Activated CD4-positive, alpha-beta memory T cell treated with anti-CD3 and anti-CD28 coated beads for 36 hours (primary cell): Measurements from ENCODE around the gene NFIA. TPM values are rescaled to one million over a fixed set of nuclear protein-coding genes. Genes with fewer than 3 reads are reported as not detected.

ENCODE experiments used
- CTCF ChIA-PET: fragments of 350-600 bp; sonication (Branson Sonifier 250); formaldehyde crosslinking; loops from one replicate; lab custom pipeline; 2021; ENCODE audit warnings: antibody characterized with exemption, inconsistent platforms; lab: Charles Lee
- POLR2A ChIA-PET: fragments of 350-600 bp; sonication (Branson Sonifier 250); formaldehyde crosslinking; loops from one replicate; lab custom pipeline; 2021; ENCODE audit warnings: antibody characterized with exemption; lab: Charles Lee
- DNase-seq: peaks from one replicate; pipeline ENCODE4 v3.0.0-alpha.2; 2020
- H3K27ac Mint-ChIP-seq: one replicate; pipeline ENCODE4 v1.8.0; 2021; ENCODE audit warnings: mixed read lengths
- H3K27me3 Mint-ChIP-seq: one replicate; pipeline ENCODE4 v1.8.0; 2021; ENCODE audit warnings: mixed read lengths
- H3K36me3 Mint-ChIP-seq: one replicate; pipeline ENCODE4 v1.8.0; 2021; ENCODE audit warnings: mixed read lengths
- H3K4me1 Mint-ChIP-seq: one replicate; pipeline ENCODE4 v1.8.0; 2021; ENCODE audit warnings: low read depth, mixed read lengths
- H3K4me3 Mint-ChIP-seq: one replicate; pipeline ENCODE4 v1.8.0; 2021; ENCODE audit warnings: mild to moderate bottlenecking, mixed read lengths
- H3K9me3 Mint-ChIP-seq: one replicate; pipeline ENCODE4 v1.8.0; 2021; ENCODE audit warnings: mixed read lengths
- intact Hi-C: fragments of 100-400 bp; cut with micrococcal nuclease; formaldehyde crosslinking; loops from one replicate; pipeline ENCODE4 v1.15.1; 2023
- total RNA-seq, 2 experiments: library from RNA; stranded (reverse); gene quantifications; one replicate each; pipeline ENCODE4 v1.2.3, GENCODE V29; 2021

Gene NFIA
- total RNA-seq, 2 experiments from 2014 or later: 5.3 to 7.1 TPM

DNA sequence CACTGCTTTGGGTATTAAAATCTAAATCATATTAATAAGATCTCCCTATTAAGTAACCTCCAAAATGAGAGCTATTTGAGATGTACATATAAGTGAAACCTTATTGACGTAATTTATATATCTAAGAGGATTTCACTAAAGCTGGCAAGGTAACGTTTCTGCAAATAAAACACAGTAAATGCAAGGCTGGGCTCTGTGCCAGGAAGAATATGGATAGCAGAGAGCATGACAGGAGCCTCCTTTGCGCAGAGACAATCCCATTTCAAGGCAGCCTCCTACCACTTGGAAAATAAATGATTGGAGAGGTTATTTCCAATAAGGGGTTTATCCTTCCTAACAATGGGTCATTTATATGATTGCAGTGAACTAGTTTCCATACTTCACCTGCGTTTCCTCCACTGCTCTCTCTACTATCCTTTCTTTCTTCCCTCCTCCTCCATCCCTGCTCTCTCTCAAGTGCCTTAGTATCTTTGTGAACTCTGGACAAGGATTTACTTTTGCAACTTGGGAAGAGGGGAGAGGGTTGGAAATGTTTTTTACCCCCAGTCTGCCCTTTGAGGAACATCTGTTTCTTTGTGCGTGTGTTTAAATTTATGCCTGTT lies 3.0 kb upstream of the NFIA start:
- peak overlapping the region; percentile 56 for H3K4me3 Mint-ChIP-seq
- DNase-seq: no peak
- no peaks in the 10 kb centered on the region for H3K9me3 Mint-ChIP-seq
- peaks cover 5% of the 10 kb centered on the region for H3K36me3 Mint-ChIP-seq
- ChIA-PET POLR2A (interaction anchor here (1.4 kb wide), 1 partner anchor 18 kb away, joined by 3 read pairs; no protein-coding TSS in a partner anchor), CTCF (interaction anchor here (4.3 kb wide), 1 partner anchor 30 kb away, joined by 64 read pairs; no protein-coding TSS in a partner anchor)
- H3K27me3 Mint-ChIP-seq: peaks cover 5% of the 10 kb centered on the region
- intact Hi-C loops: loop anchor here (5.0 kb wide), 2 partner anchors 648 to 1358 kb away; partner anchors contain the start of genes TM2D1 and USP1
- no peak overlapping the region for H3K27ac Mint-ChIP-seq
- peaks cover 51% of the 10 kb centered on the region for H3K4me1 Mint-ChIP-seq

GRCh38 chr1:61079898-61080336 lies 2.4 kb upstream of the NFIA start:
- Mint-ChIP-seq H3K27me3 (peaks cover 5% of the 10 kb centered on the region), H3K27ac (no peak overlapping the region), H3K9me3 (no peaks in the 10 kb centered on the region), H3K4me1 (peaks cover 51% of the 10 kb centered on the region), H3K4me3 (peak overlapping the region; percentile 56), H3K36me3 (peaks cover 5% of the 10 kb centered on the region)
- POLR2A ChIA-PET: no interaction called here
- CTCF ChIA-PET: interaction anchor here (4.3 kb wide), 1 partner anchor 30 kb away, joined by 64 read pairs; no protein-coding TSS in a partner anchor
- peak; percentile 32 for DNase-seq
- intact Hi-C loops: loop anchor here (5.0 to 10.0 kb wide), 3 partner anchors 647 to 1357 kb away; partner anchors contain the start of genes HOOK1, TM2D1 and USP1

- POLR2A ChIA-PET: interaction anchor here (1.2 to 2.2 kb wide), 5 partner anchors 102 to 238 kb away, joined by 3 to 16 read pairs (median 6); no protein-coding TSS in a partner anchor
- Mint-ChIP-seq H3K27me3 (peaks cover 5% of the 10 kb centered on the region), H3K4me3 (peak overlapping the region; percentile 46), H3K36me3 (peaks cover 5% of the 10 kb centered on the region), H3K9me3 (no peaks in the 10 kb centered on the region), H3K27ac (peak overlapping the region; percentile 13), H3K4me1 (peaks cover 56% of the 10 kb centered on the region)
- CTCF ChIA-PET: interaction anchor here (1.5 to 4.3 kb wide), 3 partner anchors 31 to 191 kb away, joined by 4 to 64 read pairs (median 15); no protein-coding TSS in a partner anchor
- no peak for DNase-seq
- intact Hi-C loops: loop anchor here (1.0 to 10.0 kb wide), 4 partner anchors 238 to 1266 kb away; partner anchors contain the start of gene HOOK1
Measured at GRCh38 chr1:61080413-61081143, 1.8 kb upstream of the NFIA start.

DNA sequence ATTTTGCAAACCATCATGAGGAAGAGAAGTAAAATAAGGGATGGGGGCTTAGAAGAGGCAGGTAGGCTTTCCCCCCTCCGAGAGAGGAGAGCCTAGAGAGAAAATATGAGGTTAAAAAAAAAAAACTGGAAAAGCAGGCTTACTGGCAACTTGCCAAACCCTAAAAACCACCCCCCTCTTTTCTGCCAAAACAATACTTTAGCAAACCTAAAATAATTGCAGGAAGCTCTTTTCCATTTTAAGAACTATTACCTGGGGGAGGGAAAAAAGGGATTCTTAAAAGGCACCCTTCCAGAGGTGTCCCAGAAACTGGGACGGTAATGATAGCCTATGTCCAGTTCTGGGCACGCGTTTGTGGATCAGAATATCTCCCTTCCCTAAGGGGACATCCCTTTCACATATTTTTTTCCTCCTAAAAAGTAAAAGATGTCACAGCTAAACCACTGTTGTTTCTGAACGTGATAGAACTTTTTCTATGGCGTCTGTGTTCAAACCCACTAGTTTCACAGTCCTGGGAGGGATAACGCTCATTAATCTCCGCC lies 1.1 kb upstream of the NFIA start:
- H3K9me3 Mint-ChIP-seq: no peaks in the 10 kb centered on the region
- no peak for DNase-seq
- intact Hi-C loops: loop anchor here (1.0 to 10.0 kb wide), 4 partner anchors 237 to 1266 kb away; partner anchors contain the start of gene HOOK1
- H3K27ac Mint-ChIP-seq: peak overlapping the region; percentile 55
- ChIA-PET CTCF (interaction anchor here (0.7 to 2.2 kb wide), 7 partner anchors 30 to 251 kb away, joined by 3 to 15 read pairs (median 5); no protein-coding TSS in a partner anchor), POLR2A (interaction anchor here (0.6 to 2.2 kb wide), 11 partner anchors 15 to 251 kb away, joined by 3 to 16 read pairs (median 6); no protein-coding TSS in a partner anchor)
- H3K4me1 Mint-ChIP-seq: peaks cover 57% of the 10 kb centered on the region
- H3K4me3 Mint-ChIP-seq: peak overlapping the region; percentile 66
- peaks cover 5% of the 10 kb centered on the region for H3K36me3 Mint-ChIP-seq
- peaks cover 5% of the 10 kb centered on the region for H3K27me3 Mint-ChIP-seq

DNA sequence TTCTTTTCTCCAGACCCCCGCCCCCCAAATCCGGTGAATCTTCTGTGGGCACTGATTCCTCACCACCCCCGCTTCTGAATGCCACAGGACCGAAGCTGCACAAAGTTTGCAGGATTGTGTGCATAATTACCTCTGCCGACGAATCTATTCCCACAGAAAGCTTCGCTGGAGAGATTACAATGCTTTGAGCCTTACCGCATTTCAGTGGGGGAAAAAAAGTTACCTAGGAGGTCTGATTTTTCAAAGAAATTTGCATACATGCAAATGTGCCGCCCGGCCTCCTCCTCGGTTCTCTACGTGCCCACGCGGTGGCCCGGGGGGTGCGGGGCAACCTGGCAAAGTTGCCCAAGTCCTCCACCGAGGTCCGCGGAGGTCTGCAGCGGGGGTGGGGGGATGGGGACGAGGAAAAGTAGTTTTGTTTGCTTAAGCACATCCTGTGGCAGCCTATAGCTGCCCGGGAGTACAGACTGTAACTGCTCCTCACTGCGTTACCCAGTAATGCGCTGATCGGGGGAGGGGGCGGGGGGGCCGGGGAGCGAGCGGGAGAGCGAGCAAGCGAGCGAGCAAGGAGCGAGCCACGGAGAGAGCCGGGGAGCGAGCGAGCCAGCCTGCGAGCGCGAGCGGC lies 563 bp upstream of the NFIA start:
- peaks cover 5% of the 10 kb centered on the region for H3K36me3 Mint-ChIP-seq
- peak; percentile 71 for DNase-seq
- H3K4me3 Mint-ChIP-seq: peak overlapping the region; percentile 66
- ChIA-PET POLR2A (interaction anchor here (0.6 to 2.2 kb wide), 12 partner anchors 14 to 250 kb away, joined by 3 to 16 read pairs (median 6); no protein-coding TSS in a partner anchor), CTCF (interaction anchor here (0.7 to 2.2 kb wide), 7 partner anchors 30 to 251 kb away, joined by 3 to 15 read pairs (median 5); no protein-coding TSS in a partner anchor)
- intact Hi-C loops: loop anchor here (1.0 to 10.0 kb wide), 4 partner anchors 237 to 1267 kb away; partner anchors contain the start of gene HOOK1
- H3K27me3 Mint-ChIP-seq: peaks cover 5% of the 10 kb centered on the region
- H3K27ac Mint-ChIP-seq: peak overlapping the region; percentile 55
- H3K9me3 Mint-ChIP-seq: no peaks in the 10 kb centered on the region
- peaks cover 52% of the 10 kb centered on the region for H3K4me1 Mint-ChIP-seq

GRCh38 chr1:61083013-61083806 lies 849 bp downstream of the NFIA start:
- H3K27ac Mint-ChIP-seq: peak overlapping the region; percentile 73
- ChIA-PET CTCF (interaction anchor here (2.2 kb wide), 1 partner anchor 33 kb away, joined by 15 read pairs; no protein-coding TSS in a partner anchor), POLR2A (interaction anchor here (1.7 to 2.2 kb wide), 4 partner anchors 27 to 249 kb away, joined by 6 to 16 read pairs (median 12); no protein-coding TSS in a partner anchor)
- H3K27me3 Mint-ChIP-seq: peaks cover 5% of the 10 kb centered on the region
- H3K4me3 Mint-ChIP-seq: peak overlapping the region; percentile 84
- DNase-seq: peak; percentile 15
- peaks cover 47% of the 10 kb centered on the region for H3K4me1 Mint-ChIP-seq
- peaks cover 9% of the 10 kb centered on the region for H3K36me3 Mint-ChIP-seq
- H3K9me3 Mint-ChIP-seq: no peaks in the 10 kb centered on the region
- intact Hi-C loops: loop anchor here (10.0 kb wide), 1 partner anchor 1268 kb away; the partner anchor contains the start of gene HOOK1

GRCh38 chr1:61083807-61084440 lies 1.6 kb downstream of the NFIA start:
- peak overlapping the region; percentile 80 for H3K4me3 Mint-ChIP-seq
- DNase-seq: no peak
- peaks cover 39% of the 10 kb centered on the region for H3K4me1 Mint-ChIP-seq
- peak overlapping the region; percentile 45 for H3K27ac Mint-ChIP-seq
- peaks cover 5% of the 10 kb centered on the region for H3K27me3 Mint-ChIP-seq
- POLR2A ChIA-PET: no interaction called here
- H3K9me3 Mint-ChIP-seq: no peaks in the 10 kb centered on the region
- intact Hi-C loops: loop anchor here (10.0 kb wide), 1 partner anchor 1269 kb away; the partner anchor contains the start of gene HOOK1
- peaks cover 15% of the 10 kb centered on the region for H3K36me3 Mint-ChIP-seq
- CTCF ChIA-PET: interaction anchor here (0.9 kb wide), 1 partner anchor 34 kb away, joined by 3 read pairs; no protein-coding TSS in a partner anchor

DNA sequence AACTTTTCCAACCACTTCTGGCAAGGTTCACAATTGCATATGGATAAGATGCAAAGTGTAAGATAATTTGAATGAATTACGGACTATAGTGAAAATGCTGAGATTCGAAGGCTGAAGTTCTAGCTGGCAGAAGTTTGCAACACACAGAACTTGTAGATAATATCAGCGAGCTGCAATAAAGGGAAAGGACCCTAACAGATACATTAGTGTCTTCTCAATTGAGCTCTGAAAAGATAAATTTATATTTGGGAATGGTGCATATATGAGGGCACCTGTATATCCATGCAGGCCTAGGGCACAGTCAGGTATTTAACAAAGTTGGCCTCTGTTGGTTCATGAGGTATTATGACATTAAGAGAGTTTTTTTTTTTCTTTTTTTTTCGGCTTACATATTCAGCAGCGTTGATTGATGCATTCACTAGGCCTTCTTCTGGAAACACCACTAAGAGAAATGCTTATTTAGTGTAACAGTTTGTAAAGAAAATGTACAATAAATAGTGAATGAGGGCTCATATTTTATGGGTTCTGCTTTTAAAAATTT lies 2.2 kb downstream of the NFIA start:
- intact Hi-C loops: loop anchor here (10.0 kb wide), 1 partner anchor 1270 kb away; the partner anchor contains the start of gene HOOK1
- H3K4me1 Mint-ChIP-seq: peaks cover 33% of the 10 kb centered on the region
- H3K36me3 Mint-ChIP-seq: peaks cover 18% of the 10 kb centered on the region
- CTCF ChIA-PET: interaction anchor here (0.9 to 1.8 kb wide), 2 partner anchors 34 to 504 kb away, joined by 3 to 6 read pairs; no protein-coding TSS in a partner anchor
- no peak for DNase-seq
- POLR2A ChIA-PET: no interaction called here
- peaks cover 5% of the 10 kb centered on the region for H3K27me3 Mint-ChIP-seq
- H3K27ac Mint-ChIP-seq: no peak overlapping the region
- no peaks in the 10 kb centered on the region for H3K9me3 Mint-ChIP-seq
- H3K4me3 Mint-ChIP-seq: peak overlapping the region; percentile 80

DNA sequence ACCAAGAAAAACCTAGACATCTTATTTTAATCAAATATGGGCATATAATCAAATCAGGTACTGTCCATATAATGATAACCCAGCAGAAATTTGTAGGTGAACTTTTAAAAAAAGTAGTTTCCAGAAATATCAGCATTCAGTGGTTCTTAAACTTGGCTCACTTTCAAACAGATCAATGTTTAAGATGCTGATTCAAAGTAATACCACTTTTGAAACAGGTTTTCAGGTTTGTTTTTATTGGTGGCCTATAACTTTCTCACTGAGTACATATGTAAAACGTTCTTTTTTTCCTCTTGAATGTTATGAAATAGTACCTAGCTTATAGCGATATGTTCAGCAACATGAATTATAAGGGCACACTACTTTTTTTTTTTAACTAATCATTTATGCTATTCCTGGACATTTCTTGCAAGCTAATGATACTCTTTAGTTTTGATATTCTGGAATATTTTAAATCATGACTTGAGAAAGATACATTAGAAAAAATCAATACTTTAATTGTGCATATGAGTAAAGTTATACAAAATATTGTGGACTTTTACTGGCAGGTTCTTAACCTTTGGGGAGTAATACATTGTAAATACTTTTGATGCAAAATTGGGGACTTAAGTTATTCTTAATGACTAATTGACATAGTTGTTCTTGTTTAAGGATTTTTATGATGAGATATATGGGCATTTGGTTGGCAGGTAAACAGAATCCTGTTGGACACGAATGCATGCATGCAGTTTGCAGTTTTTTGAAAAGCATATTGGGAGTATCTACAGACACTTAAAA lies 3.0 kb downstream of the NFIA start:
- H3K36me3 Mint-ChIP-seq: peaks cover 18% of the 10 kb centered on the region
- H3K27ac Mint-ChIP-seq: no peak overlapping the region
- CTCF ChIA-PET: interaction anchor here (1.2 to 2.1 kb wide), 3 partner anchors 11 to 503 kb away, joined by 3 to 16 read pairs (median 6); no protein-coding TSS in a partner anchor
- intact Hi-C loops: loop anchor here (10.0 kb wide), 1 partner anchor 1271 kb away; the partner anchor contains the start of gene HOOK1
- peaks cover 3% of the 10 kb centered on the region for H3K27me3 Mint-ChIP-seq
- DNase-seq: no peak
- peaks cover 25% of the 10 kb centered on the region for H3K4me1 Mint-ChIP-seq
- no peak overlapping the region for H3K4me3 Mint-ChIP-seq
- POLR2A ChIA-PET: no interaction called here
- H3K9me3 Mint-ChIP-seq: no peaks in the 10 kb centered on the region
